ENCODE results near the gene SYT3. TPM values are rescaled to one million over a fixed set of nuclear protein-coding genes. Genes with fewer than 3 reads are reported as not detected.

The SYT3 gene
- total and polyA plus RNA-seq, 7 donors: 0.07 to 0.26 (median 0.12) TPM; not detected in 4

DNA sequence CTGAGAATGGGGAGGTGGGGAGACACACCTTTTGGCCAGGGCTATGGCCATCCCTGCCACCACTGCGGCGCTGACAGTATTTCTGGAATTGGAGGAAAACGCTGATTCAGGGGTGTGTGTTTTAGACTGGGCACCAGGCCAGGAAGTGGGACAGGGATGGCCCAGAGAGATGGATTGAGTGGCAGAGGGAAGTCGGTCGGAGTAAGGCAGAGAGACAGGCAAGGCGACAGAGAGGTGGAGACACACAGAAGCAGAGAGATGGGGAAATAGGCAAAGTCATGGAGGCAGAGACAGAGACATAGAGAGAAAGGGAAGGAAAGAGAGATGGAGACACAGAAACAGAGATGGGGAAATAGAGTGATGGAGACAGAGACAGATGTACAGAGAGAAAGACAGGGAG, 5.4 kb upstream of the SYT3 start:
- WGBS, 3 donors: 70 to 78% (median 76%) methylated on average over 6 of the region's 6 CpGs
- H3K4me1 ChIP-seq: no peaks in the 10 kb centered on the region
- H3K9me3 ChIP-seq: no peaks in the 10 kb centered on the region
- peaks cover 0 to 43% (median 3%) of the 10 kb centered on the region in 3 donors for H3K27me3 ChIP-seq (ENCODE audit: insufficient read depth in 3 of 3, low read length in 2 of 3)
- no peak overlapping the region for H3K4me3 ChIP-seq
- H3K27ac ChIP-seq: no peak overlapping the region
- H3K36me3 ChIP-seq (ENCODE audit: insufficient read depth in 1 of 2, low read depth in 1 of 2): no peaks in the 10 kb centered on the region
- DNase-seq (no peak), ATAC-seq (no peak)
- TF ChIP-seq, protein P1, sequence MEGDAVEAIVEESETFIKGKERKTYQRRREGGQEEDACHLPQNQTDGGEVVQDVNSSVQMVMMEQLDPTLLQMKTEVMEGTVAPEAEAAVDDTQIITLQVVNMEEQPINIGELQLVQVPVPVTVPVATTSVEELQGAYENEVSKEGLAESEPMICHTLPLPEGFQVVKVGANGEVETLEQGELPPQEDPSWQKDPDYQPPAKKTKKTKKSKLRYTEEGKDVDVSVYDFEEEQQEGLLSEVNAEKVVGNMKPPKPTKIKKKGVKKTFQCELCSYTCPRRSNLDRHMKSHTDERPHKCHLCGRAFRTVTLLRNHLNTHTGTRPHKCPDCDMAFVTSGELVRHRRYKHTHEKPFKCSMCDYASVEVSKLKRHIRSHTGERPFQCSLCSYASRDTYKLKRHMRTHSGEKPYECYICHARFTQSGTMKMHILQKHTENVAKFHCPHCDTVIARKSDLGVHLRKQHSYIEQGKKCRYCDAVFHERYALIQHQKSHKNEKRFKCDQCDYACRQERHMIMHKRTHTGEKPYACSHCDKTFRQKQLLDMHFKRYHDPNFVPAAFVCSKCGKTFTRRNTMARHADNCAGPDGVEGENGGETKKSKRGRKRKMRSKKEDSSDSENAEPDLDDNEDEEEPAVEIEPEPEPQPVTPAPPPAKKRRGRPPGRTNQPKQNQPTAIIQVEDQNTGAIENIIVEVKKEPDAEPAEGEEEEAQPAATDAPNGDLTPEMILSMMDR (IDR thresholded peaks at IDR 0.05): no peak
- intact Hi-C loops (cut with DNase I): no loop called here

DNA sequence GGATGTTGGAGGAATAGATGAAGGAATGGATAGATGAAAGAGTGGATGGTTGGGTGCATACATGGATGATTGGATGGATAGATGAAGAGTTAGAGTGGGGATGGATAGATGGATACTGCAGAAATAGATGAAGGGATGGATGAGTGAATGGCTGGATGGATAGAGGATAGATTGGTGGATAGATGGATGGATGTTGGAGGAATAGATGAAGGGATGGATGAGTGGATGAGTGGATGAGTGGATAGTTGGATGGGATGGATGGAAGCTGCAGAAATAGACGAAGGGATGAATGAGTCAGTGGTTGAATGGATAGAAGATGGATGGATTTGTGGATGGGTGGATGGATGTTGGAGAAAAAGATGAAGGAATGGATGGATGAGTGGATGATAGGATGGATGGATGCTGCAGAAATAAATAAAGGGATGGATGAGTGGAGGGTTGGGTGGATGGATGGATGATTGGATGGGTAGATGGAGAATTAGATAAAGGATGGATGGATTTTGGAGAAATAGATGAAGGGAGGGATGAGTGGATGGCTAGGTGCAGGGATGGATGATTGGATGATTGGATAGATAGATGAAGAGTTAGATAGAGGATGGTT, 4.7 kb upstream of the SYT3 start:
- TF ChIP-seq, protein P1 (IDR thresholded peaks at IDR 0.05): no peak
- H3K27ac ChIP-seq: no peak overlapping the region
- no peak for DNase-seq
- H3K4me1 ChIP-seq: no peaks in the 10 kb centered on the region
- no peak overlapping the region for H3K4me3 ChIP-seq
- intact Hi-C loops (cut with DNase I): no loop called here
- H3K27me3 ChIP-seq (ENCODE audit: insufficient read depth in 3 of 3, low read length in 2 of 3): peaks cover 0 to 44% (median 9%) of the 10 kb centered on the region in 3 donors
- no peaks in the 10 kb centered on the region for H3K36me3 ChIP-seq (ENCODE audit: insufficient read depth in 1 of 2, low read depth in 1 of 2)
- H3K9me3 ChIP-seq: no peaks in the 10 kb centered on the region
- no peak for ATAC-seq
- 22 to 31% (median 29%) methylated on average over 1 of the region's 1 CpG for whole genome bisulfite sequencing, 3 donors

DNA sequence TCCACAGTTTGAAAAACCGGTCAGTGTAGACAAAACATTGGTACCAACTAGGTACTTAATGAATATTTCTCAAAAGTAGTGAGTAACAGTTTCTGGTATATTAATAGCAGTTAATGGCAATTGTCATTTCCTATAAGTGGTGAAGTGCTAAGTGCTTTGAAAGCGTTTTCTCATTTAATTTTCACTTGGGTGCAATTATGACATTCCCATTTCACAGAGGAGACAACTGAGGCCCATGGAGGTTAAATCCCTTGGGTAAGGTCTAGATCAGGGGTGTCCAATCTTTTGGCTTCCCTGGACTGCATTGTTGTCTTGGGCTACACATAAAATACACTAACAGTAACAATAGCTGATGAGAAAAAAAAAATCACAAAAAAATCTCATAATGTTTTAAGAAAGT, 687 bp upstream of the SYT3 start:
- Histone ChIP-seq H3K4me3 (no peak overlapping the region), H3K27me3 (ENCODE audit: insufficient read depth in 3 of 3, low read length in 2 of 3) (peaks cover 0 to 60% (median 26%) of the 10 kb centered on the region in 3 donors), H3K9me3 (no peaks in the 10 kb centered on the region), H3K27ac (no peak overlapping the region), H3K36me3 (ENCODE audit: insufficient read depth in 1 of 2, low read depth in 1 of 2) (no peaks in the 10 kb centered on the region), H3K4me1 (no peaks in the 10 kb centered on the region)
- intact Hi-C loops (cut with DNase I): no loop called here
- DNase-seq (no peak), ATAC-seq (no peak)
- 64 to 76% (median 67%) methylated on average over 2 of the region's 2 CpGs for WGBS, 3 donors
- TF ChIP-seq, protein P1 (IDR thresholded peaks at IDR 0.05): no peak

DNA sequence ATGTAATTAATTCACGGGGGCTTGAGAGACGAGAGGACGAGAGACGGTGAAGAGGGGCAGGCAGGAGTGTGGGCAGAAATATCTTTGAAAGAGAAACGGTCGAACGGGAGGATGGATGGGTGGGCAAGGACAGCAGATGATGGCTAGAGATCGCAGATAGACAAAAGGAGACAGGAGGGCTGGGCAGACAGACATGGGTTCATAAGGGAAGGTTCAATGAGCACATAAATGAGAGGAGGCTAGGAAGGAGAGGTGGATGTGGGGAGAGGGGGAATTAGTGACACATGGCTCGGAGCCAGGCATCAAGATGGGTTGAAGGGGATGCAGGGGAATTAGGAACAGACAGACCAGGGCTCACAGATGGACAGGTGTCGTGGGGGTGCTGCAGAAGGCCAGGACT, 1.1 kb downstream of the SYT3 start:
- 25 to 45% (median 35%) methylated on average over 10 of the region's 10 CpGs for WGBS, 3 donors
- Histone ChIP-seq H3K27ac (no peak overlapping the region), H3K27me3 (ENCODE audit: insufficient read depth in 3 of 3, low read length in 2 of 3) (peaks cover 0 to 44% (median 27%) of the 10 kb centered on the region in 3 donors), H3K9me3 (no peaks in the 10 kb centered on the region), H3K36me3 (ENCODE audit: insufficient read depth in 1 of 2, low read depth in 1 of 2) (no peaks in the 10 kb centered on the region), H3K4me3 (no peak overlapping the region), H3K4me1 (no peaks in the 10 kb centered on the region)
- TF ChIP-seq, protein P1 (IDR thresholded peaks at IDR 0.05): no peak
- no peak for ATAC-seq
- intact Hi-C loops (cut with DNase I): no loop called here
- no peak for DNase-seq
